DND-41 (cell line): ENCODE measurements around the gene PCSK4.

Experiments
- CTCF ChIP-seq: IDR thresholded peaks from 2 replicates; pipeline ENCODE4 v1.5.1; 2012; ENCODE audit warnings: borderline replicate concordance, low read length, moderate library complexity, mild to moderate bottlenecking; ENCODE audit not compliant: poor library complexity, severe bottlenecking; ENCODE audit errors: extremely low read depth
- EZH2 ChIP-seq: IDR thresholded peaks from 3 replicates; pipeline ENCODE4 v1.6.1; 2012; ENCODE audit warnings: borderline replicate concordance, low read depth, mild to moderate bottlenecking, moderate library complexity, low read length, inconsistent platforms; ENCODE audit not compliant: severe bottlenecking

GRCh38 chr19:1502433-1503088 is 12.4 kb upstream of the PCSK4 start:
- no peak for TF ChIP-seq CTCF
- no peak for TF ChIP-seq EZH2
